ENCODE results near the gene NCAM1. TPM values are rescaled to one million over a fixed set of nuclear protein-coding genes. Genes with fewer than 3 reads are reported as not detected.

NCAM1 gene
- total and polyA plus RNA-seq, 2 of the 13 experiments (the other 11 are each of a cell fraction or from before 2014, with no cell fraction given): 0.05 TPM; not detected in 1

DNA sequence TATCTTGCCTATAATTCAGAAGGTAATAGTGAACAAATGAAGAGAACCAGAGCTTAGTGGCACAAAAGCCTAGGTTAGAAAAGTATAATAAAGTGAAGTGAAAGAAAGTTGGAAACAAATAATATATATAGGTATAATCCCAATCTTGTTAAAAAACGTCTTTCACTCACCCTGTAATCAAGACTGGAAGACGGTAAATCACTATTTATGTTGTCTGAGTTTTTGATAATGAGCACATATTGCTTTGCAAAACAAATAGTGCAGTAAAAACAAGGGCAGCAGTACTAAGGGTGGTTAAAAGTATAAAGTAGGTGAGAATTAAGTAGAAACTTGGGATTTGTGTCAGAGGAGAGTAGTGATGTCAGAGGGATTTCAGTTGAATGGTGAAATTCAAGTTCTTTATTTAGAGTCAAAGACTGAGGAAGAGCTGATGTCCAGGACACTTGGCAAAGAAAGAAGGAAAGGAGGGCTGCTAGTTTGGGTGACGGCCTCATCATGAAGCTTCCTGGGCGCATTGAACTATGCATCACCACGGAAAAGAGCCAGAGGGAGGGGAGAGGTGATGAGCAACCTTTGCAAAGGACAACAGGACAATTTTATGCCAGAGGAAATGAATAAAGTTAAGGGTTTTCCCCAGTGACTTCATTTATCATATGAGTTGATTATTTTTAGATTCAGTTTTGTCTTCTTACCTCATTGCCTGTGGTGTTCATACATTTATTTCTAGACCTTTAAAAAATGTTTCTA is 11.4 kb downstream of the NCAM1 start:
- intact Hi-C loops (cut with micrococcal nuclease; ENCODE audit: unreplicated experiment) (no loop called here), in situ Hi-C loops (cut with HindIII; ENCODE audit: extremely low pct_ligation_motif_present, low pct_unique_long_range_greater_than_20kb) (no loop called here)
- Histone ChIP-seq H3K4me3 (replicated peaks in 1 of 3; ENCODE audit: insufficient read depth in 1 of 3, low read depth in 2 of 3, low read length in 3 of 3) (no peak overlapping the region), H3K27ac (ENCODE audit: extremely low read length, insufficient read depth, low read length) (no peak overlapping the region), H2AFZ (ENCODE audit: low read length) (no peak overlapping the region), H3K79me2 (ENCODE audit: insufficient read depth, low read length) (no peaks in the 10 kb centered on the region), H3K4me2 (ENCODE audit: low read depth, low read length) (no peak overlapping the region), H3K9ac (ENCODE audit: insufficient read depth, low read depth, low read length) (no peak overlapping the region), H4K20me1 (ENCODE audit: insufficient read depth, low read length) (no peaks in the 10 kb centered on the region), H3K9me3 (ENCODE audit: low read length) (no peaks in the 10 kb centered on the region), H3K36me3 (replicated peaks in 1 of 2; ENCODE audit: control insufficient read depth in 1 of 2, insufficient read depth in 2 of 2, low read length in 2 of 2) (no peaks in the 10 kb centered on the region), H3K4me1 (ENCODE audit: insufficient read depth, low read length) (no peaks in the 10 kb centered on the region), H3K27me3 (ENCODE audit: control insufficient read depth in 1 of 2, insufficient read depth in 2 of 2, low read length in 2 of 2) (peaks cover 0 to 8% of the 10 kb centered on the region in 2 experiments; a peak in 3 of 5 replicates)
- FAIRE-seq (no peak), ATAC-seq (no peak), DNase-seq (ENCODE audit: low spot score) (no peak)
- ChIA-PET POLR2A (no interaction called here), CTCF (ENCODE audit: low intra/inter-chr PET ratio, low total read pairs) (no interaction called here)
- WGBS (ENCODE audit: low lambda C conversion rate): 1% methylated on average over 5 of the region's 5 CpGs
- no TSS peak for BruUV-seq (replicated peaks)
- TF ChIP-seq ZNF883 (CRISPR knock-in tag; IDR thresholded peaks at IDR 0.05; ENCODE audit: not compliant biosample characterization) (no peak), ADNP (CRISPR knock-in tag; IDR thresholded peaks at IDR 0.05) (no peak), PCBP2 (optimal IDR thresholded peaks at IDR 0.05; ENCODE audit: low read depth, low read length, poor library complexity, severe bottlenecking) (no peak), CCAR2 (optimal IDR thresholded peaks at IDR 0.05; ENCODE audit: low read depth, low read length) (no peak), DNMT1 (CRISPR knock-in tag; IDR thresholded peaks at IDR 0.05) (no peak), ZNF530 (CRISPR knock-in tag; IDR thresholded peaks at IDR 0.05; ENCODE audit: low read depth) (no peak), TAF15 (IDR thresholded peaks at IDR 0.05; ENCODE audit: low read depth, low read length, poor library complexity, severe bottlenecking) (no peak)

DNA sequence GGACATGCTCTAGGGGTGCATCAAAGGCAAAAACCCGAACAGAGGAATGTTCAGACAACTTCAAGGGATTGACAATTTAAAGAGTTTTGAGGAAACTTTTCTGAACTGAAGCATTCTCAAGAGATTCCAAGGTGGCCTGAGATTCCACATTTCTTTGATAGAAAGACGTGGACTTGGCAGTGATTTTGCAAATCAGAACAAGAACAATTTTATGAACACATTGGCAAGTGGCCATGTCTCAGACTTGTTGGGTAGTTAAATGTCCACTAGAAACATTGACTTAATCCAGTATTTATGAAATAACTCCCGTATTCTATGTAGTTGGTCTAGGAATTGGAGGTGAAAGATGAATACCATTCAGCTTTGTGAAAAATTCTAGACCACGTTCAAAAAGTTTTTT is 13.8 kb downstream of the NCAM1 start:
- H3K4me1 ChIP-seq (ENCODE audit: insufficient read depth, low read length): no peaks in the 10 kb centered on the region
- H3K4me3 ChIP-seq (replicated peaks in 1 of 3; ENCODE audit: insufficient read depth in 1 of 3, low read depth in 2 of 3, low read length in 3 of 3): no peak overlapping the region
- no peak overlapping the region for H3K9ac ChIP-seq (ENCODE audit: insufficient read depth, low read depth, low read length)
- no peaks in the 10 kb centered on the region for H3K9me3 ChIP-seq (ENCODE audit: low read length)
- ATAC-seq: no peak
- BruUV-seq (replicated peaks): no TSS peak
- no peak overlapping the region for H3K27ac ChIP-seq (ENCODE audit: extremely low read length, insufficient read depth, low read length)
- H3K79me2 ChIP-seq (ENCODE audit: insufficient read depth, low read length): no peaks in the 10 kb centered on the region
- H3K27me3 ChIP-seq (ENCODE audit: control insufficient read depth in 1 of 2, insufficient read depth in 2 of 2, low read length in 2 of 2): peaks cover 0 to 8% of the 10 kb centered on the region in 2 experiments; a peak in 3 of 5 replicates
- DNase-seq (ENCODE audit: low spot score): no peak
- intact Hi-C loops (cut with micrococcal nuclease; ENCODE audit: unreplicated experiment) (no loop called here), in situ Hi-C loops (cut with HindIII; ENCODE audit: extremely low pct_ligation_motif_present, low pct_unique_long_range_greater_than_20kb) (no loop called here)
- ChIA-PET POLR2A (no interaction called here), CTCF (ENCODE audit: low intra/inter-chr PET ratio, low total read pairs) (no interaction called here)
- H3K36me3 ChIP-seq (replicated peaks in 1 of 2; ENCODE audit: control insufficient read depth in 1 of 2, insufficient read depth in 2 of 2, low read length in 2 of 2): no peaks in the 10 kb centered on the region
- no peak for FAIRE-seq
- 2% methylated on average over 4 of the region's 4 CpGs for WGBS (ENCODE audit: low lambda C conversion rate)
- H2AFZ ChIP-seq (ENCODE audit: low read length): no peak overlapping the region
- TF ChIP-seq, protein P1, sequence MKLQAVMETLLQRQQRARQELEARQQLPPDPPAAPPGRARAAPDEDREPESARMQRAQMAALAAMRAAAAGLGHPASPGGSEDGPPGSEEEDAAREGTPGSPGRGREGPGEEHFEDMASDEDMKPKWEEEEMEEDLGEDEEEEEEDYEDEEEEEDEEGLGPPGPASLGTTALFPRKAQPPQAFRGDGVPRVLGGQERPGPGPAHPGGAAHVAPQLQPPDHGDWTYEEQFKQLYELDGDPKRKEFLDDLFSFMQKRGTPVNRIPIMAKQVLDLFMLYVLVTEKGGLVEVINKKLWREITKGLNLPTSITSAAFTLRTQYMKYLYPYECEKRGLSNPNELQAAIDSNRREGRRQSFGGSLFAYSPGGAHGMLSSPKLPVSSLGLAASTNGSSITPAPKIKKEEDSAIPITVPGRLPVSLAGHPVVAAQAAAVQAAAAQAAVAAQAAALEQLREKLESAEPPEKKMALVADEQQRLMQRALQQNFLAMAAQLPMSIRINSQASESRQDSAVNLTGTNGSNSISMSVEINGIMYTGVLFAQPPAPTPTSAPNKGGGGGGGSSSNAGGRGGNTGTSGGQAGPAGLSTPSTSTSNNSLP (IDR thresholded peaks at IDR 0.05; ENCODE audit: low read depth, low read length): no peak
- TF ChIP-seq, protein P2, sequence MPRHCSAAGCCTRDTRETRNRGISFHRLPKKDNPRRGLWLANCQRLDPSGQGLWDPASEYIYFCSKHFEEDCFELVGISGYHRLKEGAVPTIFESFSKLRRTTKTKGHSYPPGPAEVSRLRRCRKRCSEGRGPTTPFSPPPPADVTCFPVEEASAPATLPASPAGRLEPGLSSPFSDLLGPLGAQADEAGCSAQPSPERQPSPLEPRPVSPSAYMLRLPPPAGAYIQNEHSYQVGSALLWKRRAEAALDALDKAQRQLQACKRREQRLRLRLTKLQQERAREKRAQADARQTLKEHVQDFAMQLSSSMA (CRISPR knock-in tag; IDR thresholded peaks at IDR 0.05): no peak
- no peak for TF ChIP-seq ZNF83 (CRISPR knock-in tag; IDR thresholded peaks at IDR 0.05; ENCODE audit: borderline replicate concordance)
- TF ChIP-seq, protein P3, sequence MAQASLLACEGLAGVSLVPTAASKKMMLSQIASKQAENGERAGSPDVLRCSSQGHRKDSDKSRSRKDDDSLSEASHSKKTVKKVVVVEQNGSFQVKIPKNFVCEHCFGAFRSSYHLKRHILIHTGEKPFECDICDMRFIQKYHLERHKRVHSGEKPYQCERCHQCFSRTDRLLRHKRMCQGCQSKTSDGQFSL (CRISPR knock-in tag; IDR thresholded peaks at IDR 0.05): no peak
- TF ChIP-seq, protein P4, sequence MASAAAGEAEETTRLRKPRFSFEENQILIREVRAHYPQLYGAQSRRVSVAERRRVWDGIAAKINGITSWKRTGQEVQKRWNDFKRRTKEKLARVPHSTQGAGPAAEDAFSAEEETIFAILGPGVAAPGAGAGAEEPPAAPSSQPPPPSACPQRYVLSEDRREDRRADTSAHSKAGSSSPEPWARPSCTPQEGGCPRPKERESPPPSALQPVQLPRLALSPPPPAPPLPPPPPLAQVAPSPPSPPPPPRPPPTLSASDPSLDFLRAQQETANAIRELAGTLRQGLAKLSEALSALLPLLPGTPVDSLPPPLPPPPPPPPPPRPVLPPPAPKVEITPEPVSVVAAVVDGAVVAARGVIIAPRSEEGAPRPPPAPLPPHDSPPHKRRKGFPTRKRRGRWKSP (CRISPR knock-in tag; IDR thresholded peaks at IDR 0.05): no peak
- no peak for TF ChIP-seq ZNF768 (CRISPR knock-in tag; IDR thresholded peaks at IDR 0.05)
- no peak for TF ChIP-seq GFI1 (CRISPR knock-in tag; IDR thresholded peaks at IDR 0.05; ENCODE audit: borderline replicate concordance)
- H3K4me2 ChIP-seq (ENCODE audit: low read depth, low read length): no peak overlapping the region
- no peaks in the 10 kb centered on the region for H4K20me1 ChIP-seq (ENCODE audit: insufficient read depth, low read length)
